HUES6 (cell line): ENCODE data around the gene METTL6.
"Not testable (repeated sequence)": the region's sequence is repeated elsewhere in the genome, so short reads cannot be mapped to it uniquely, and the experiment has no call there.

ENCODE experiments used
- H3K27ac ChIP-seq: 2 replicates; pipeline ENCODE4 v1.7.0; 2013; ENCODE audit warnings: low read depth, mild to moderate bottlenecking, low read length, inconsistent platforms
- H3K27me3 ChIP-seq: 2 replicates; pipeline ENCODE4 v1.6.1; 2013; ENCODE audit warnings: low read length; ENCODE audit not compliant: control insufficient read depth, insufficient read depth
- H3K36me3 ChIP-seq: 2 replicates; pipeline ENCODE4 v1.6.1; 2013; ENCODE audit warnings: low read length; ENCODE audit not compliant: control insufficient read depth, insufficient read depth
- H3K4me1 ChIP-seq: 2 replicates; pipeline ENCODE4 v1.6.1; 2013; ENCODE audit warnings: low read length; ENCODE audit not compliant: control insufficient read depth, insufficient read depth
- H3K4me3 ChIP-seq: 2 replicates; pipeline ENCODE4 v1.5.1; 2013; ENCODE audit warnings: low read depth, low read length
- H3K9ac ChIP-seq: one replicate; pipeline ENCODE4 v1.6.1; 2013; ENCODE audit warnings: mild to moderate bottlenecking, low read length
- H3K9me3 ChIP-seq: 2 replicates; pipeline ENCODE4 v1.6.1; 2013; ENCODE audit warnings: low read depth, low read length; ENCODE audit not compliant: control insufficient read depth, insufficient read depth

Gene METTL6

DNA sequence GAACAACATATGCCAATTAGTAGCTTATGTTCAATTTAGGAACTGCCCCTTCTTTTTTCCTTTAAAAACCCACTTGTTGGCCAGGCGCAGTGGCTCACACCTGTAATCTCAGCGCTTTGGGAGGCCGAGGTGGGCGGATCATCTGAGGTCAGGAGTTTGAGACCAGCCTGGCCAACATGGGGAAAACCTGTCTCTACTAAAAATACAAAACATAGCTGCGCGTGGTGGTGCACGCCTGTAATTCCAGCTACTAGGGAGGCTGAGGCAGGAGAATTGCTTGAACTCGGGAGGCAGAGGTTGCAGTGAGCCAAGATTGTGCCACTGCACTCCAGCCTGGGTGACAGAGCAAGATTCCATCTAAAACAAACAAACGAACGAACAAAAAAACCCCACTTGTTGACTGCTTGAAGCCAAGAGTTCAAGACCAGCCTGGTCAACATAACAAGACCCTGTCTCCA lies 42.1 kb downstream of the METTL6 start:
- H3K4me1 ChIP-seq, H3K4me3 ChIP-seq, H3K9me3 ChIP-seq, H3K36me3 ChIP-seq, H3K27ac ChIP-seq, H3K9ac ChIP-seq, H3K27me3 ChIP-seq: not testable (repeated sequence)

DNA sequence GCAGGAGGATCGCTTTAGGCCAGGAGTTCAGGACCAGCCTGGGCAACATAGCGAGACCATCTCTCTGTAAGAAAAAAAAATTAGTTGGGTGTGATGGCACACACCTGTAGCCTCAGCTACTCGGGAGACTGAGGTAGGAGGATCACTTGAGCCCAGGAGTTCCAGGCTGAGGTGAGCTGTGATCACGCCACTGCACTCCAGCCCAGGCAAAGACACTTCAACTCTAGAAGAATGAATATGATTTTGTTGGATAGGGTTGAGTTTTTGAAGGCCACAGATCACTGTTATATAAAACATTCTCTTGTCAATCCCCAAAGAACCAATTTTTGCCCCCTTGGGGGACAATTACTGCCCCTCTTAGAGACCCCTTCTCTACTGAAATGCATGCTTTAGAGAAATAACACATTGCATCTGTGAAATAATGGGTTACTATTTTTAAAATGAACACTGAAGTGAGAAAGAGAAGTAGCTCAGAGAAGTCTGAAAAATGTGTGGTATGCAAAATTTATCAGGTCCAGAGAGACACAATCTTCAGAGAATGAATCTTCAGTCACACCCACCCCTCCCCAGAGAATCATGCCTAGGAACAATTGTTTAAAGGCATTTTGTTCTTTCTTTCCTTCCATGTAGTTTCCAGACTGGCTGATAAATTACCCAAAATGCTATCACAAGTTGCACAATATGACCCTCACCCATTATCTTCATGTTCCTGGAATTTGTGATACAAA lies 42.7 kb downstream of the METTL6 start:
- Histone ChIP-seq H3K36me3 (no peaks in the 10 kb centered on the region), H3K9me3 (peaks cover 9% of the 10 kb centered on the region), H3K27ac (no peak overlapping the region), H3K4me3 (no peak overlapping the region), H3K27me3 (no peaks in the 10 kb centered on the region), H3K4me1 (no peaks in the 10 kb centered on the region), H3K9ac (no peak overlapping the region)

DNA sequence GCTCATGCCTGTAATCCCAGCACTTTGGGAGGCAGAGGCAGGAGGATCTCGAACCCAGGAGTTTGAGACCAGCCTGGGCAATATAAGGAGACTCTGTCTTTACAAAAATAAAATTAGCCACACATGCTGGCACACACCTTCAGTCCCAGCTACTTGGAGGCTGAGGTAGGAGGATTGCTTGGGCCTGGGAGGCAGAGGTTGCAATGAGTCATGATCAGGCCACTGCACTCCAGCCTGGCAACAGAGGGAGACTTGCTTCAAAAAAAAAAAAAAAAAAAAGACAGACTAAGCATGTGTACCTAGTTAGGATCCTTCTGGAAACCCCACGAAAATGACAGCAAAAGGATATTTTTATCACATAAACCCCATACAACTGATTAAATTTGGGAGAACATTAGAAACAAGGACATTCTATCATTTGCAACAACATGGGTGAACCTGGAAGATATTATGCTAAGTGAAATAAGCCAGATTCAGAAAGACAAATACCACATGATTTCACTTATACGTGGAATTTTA lies 44.9 kb downstream of the METTL6 start:
- H3K9me3 ChIP-seq, result peaks cover 9% of the 10 kb centered on the region
- no peak overlapping the region for H3K27ac ChIP-seq
- peaks cover 5% of the 10 kb centered on the region for H3K4me1 ChIP-seq
- no peaks in the 10 kb centered on the region for H3K36me3 ChIP-seq
- no peaks in the 10 kb centered on the region for H3K27me3 ChIP-seq
- no peak overlapping the region for H3K9ac ChIP-seq
- no peak overlapping the region for H3K4me3 ChIP-seq

DNA sequence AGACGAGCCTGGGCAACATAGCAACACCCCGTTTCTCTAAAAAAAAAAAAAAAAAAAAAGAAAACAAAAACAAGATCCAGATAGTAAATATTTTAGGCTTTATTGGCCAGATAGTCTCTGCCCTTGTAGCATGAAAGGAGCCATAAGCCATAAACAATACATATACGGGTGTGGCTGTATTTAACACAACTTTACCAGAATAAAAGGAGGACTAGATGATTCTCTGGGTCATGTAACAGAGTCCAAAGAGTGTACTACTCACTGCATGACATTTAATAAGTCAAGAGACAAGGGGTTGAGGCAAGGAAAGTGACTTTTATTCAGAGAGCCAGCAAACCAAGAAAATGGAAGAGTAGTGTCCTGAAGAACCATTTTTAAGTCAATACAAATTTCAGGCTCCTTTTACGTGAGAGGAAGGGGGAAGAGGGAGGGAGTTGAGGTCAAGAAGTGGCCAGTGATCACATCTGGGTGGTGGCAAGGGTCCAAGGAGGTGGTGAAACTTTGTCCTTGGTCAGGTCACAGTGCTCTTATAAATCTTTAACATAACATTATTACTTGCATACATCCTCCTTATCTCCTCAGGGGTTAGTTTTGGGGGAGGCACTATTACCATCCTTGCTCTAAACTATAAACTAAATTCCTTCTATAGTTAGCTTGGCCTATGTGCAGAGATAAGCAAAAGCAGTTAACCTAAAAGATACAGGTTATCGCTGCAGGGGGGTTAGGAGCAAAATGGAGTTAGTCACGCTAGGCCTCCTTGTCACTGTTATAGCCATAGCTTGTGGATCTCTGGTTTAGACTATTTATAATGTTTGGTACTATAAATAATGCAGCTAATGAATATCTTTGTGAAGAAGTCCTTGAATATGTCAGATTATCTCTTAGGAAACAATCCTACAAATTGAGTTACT lies 46.1 kb downstream of the METTL6 start:
- Histone ChIP-seq H3K27me3 (no peaks in the 10 kb centered on the region), H3K9me3 (peaks cover 5% of the 10 kb centered on the region), H3K36me3 (no peaks in the 10 kb centered on the region), H3K9ac (no peak overlapping the region), H3K4me1 (peaks cover 5% of the 10 kb centered on the region), H3K27ac (no peak overlapping the region), H3K4me3 (no peak overlapping the region)

DNA sequence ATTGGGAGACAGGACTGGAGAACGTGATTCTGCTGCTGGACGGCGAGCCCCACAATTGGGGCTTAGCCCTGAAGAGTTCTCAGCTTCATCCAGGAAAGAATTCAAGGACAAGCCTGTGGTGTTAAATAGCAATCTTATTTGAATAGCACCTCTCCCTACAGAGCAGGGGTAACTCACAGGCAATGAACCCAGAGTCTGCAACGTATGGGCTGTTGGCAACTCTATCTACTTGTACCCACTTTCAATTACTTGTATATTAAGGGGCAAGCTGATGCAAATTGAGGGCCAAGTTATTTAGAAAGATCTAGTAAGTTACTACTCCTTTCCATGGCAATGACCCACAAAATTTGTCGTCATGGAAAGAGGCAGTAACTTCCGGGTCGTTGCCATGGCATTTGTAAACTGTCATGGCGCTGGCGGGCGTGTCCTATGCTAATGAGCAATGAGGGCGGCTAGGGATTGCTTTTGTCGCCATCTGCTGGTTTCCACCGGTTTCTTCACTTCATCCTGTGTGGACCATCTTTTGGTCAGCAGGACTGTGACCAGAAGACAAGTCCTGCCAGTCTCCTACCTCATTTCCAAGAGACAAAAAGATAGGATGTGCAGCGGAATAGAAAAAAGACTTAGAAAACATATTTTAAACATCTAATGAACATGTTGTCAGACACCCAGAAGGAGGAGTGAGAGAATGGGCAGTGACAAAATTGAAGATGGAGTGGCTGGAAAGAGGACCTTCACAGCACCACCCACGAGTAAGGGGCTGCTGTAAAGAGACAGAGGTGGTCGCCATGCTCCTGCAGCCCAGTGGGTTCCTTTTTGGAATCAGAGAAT lies 49.2 kb downstream of the METTL6 start:
- Histone ChIP-seq H3K36me3 (no peaks in the 10 kb centered on the region), H3K9me3 (no peaks in the 10 kb centered on the region), H3K27me3 (no peaks in the 10 kb centered on the region), H3K27ac (no peak overlapping the region; the same call in 1 of the 2 replicates), H3K4me3 (peak overlapping the region; percentile 39), H3K9ac (no peak overlapping the region), H3K4me1 (peaks cover 5% of the 10 kb centered on the region)

DNA sequence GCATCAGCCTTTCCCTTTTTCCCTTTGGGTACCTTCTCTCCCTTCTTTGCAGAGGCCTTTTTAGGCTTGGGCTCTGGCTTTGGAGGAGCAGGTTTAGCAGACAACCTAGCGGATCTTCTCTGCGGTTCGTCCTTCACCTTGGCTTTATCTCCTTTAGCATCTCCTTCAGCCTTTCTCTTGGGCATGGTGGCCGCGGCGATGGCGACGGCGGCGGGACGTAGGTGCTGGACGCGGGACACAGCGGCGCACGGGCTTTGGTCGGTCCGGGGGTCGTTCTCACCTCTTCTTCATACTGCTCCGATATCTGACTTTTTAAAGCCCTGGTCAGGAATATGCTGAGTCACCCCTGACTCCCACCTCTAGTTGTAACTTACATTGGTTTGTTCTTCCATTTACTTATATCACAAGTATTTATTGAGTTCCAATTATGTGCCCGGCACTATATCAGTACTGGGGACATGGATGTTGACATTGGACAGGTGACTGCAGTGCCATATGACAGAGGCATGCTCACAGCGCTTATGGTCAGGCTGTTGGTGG lies 51.8 kb downstream of the METTL6 start:
- no peak overlapping the region for H3K9ac ChIP-seq
- no peaks in the 10 kb centered on the region for H3K36me3 ChIP-seq
- no peak overlapping the region for H3K27ac ChIP-seq
- no peaks in the 10 kb centered on the region for H3K27me3 ChIP-seq
- H3K9me3 ChIP-seq, result no peaks in the 10 kb centered on the region
- no peak overlapping the region for H3K4me3 ChIP-seq
- H3K4me1 ChIP-seq, result peaks cover 5% of the 10 kb centered on the region

DNA sequence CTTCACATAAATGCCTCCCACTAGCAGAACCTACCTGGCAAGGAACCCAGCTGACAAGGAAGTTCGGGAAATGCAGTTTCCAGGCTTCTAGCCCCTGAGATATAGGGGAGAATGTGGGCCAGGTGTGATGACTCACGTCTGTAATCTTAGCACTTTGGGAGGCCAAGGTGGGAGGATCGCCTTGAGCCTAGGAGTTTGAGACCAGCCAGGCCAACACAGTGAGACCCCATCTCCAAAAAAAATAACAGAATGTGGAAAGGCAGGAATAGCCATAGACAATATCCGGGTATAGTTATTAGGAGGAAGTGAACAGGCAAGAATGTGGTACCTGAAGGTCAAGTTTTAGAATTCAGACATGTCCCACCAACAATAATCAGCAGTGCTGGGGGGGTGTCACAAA lies 54.4 kb downstream of the METTL6 start:
- Histone ChIP-seq H3K36me3 (no peaks in the 10 kb centered on the region), H3K27me3 (no peaks in the 10 kb centered on the region), H3K4me3 (no peak overlapping the region), H3K4me1 (peaks cover 3% of the 10 kb centered on the region), H3K9ac (no peak overlapping the region), H3K27ac (no peak overlapping the region), H3K9me3 (no peaks in the 10 kb centered on the region)

DNA sequence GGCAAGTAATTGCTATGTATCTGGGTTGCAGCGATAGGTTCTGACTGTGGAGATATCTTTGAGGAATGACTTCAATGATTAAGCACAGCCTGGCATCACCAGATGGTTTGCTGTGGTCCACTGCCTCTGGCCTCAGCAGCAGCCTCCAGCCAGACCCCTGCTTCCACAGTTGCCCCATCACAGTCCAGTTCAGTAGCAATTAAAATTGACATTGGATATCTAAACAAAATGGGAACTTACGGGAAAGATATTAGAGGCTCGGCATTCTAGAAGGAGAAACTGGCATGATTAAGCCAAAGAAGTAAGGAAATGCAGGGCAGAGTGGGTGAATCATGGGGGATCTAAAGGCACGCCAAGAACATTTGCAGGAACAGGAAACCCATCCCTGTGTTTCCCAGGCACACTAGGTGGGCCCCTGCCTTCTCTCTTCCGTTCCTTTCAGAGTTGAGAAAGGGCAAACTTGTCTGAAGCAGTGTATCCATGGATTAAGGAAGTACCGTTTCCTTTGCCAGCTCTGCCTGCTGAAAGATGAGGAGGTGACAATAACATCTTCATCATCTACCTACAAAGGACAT lies 58.7 kb downstream of the METTL6 start:
- Histone ChIP-seq H3K27me3 (no peaks in the 10 kb centered on the region), H3K36me3 (no peaks in the 10 kb centered on the region), H3K9me3 (no peaks in the 10 kb centered on the region), H3K27ac (no peak overlapping the region), H3K4me1 (no peaks in the 10 kb centered on the region), H3K9ac (no peak overlapping the region), H3K4me3 (no peak overlapping the region)

DNA sequence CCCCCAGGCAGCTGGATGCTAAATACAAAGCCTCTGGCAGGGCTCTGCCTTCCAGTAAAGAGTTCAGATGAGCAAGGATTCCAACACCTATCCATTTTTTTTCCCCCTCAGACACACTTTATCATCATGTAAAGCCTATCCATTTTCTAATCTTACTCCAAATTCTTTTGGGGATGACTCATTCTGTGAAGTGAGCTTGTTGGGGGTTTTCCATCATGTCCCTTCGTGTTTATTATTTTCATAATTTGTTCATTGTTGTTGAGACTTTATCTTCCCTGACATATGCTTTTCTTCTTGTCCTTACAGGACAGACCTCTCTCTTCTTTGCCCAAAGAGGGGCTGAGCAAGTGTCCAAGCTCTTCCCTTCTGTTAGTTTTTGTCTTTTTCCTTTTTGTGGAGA lies 60.3 kb downstream of the METTL6 start:
- no peaks in the 10 kb centered on the region for H3K27me3 ChIP-seq
- no peak overlapping the region for H3K9ac ChIP-seq
- no peak overlapping the region for H3K27ac ChIP-seq

DNA sequence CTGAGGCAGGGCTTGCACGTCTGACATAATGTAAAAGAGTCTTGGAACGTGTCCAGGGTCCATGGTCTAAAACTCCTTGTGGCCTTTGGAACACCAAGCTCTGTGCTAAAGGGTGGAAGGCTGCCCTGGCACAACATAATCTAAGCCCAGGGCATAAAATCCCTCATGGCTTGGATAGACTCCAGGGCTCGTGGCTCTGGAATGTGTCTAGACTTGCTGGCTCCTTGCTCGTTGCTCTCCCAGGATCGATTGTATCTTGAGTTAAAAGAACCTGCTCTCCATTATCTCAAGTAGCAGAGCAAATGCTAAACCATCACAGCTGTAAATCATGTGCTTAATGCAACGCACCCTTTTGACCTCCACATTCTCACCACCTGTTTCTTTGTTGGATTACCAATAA lies 63.3 kb downstream of the METTL6 start:
- not testable (repeated sequence) for H3K27ac ChIP-seq, H3K9me3 ChIP-seq, H3K27me3 ChIP-seq, H3K36me3 ChIP-seq, H3K4me3 ChIP-seq, H3K9ac ChIP-seq
- peaks cover 13% of the 10 kb centered on the region for H3K4me1 ChIP-seq

More for the DNA sequence above, 60.3 kb downstream of the METTL6 start:
- H3K9me3 ChIP-seq, result no peaks in the 10 kb centered on the region
- no peak overlapping the region for H3K4me3 ChIP-seq
- no peaks in the 10 kb centered on the region for H3K36me3 ChIP-seq
- H3K4me1 ChIP-seq, result peaks cover 1% of the 10 kb centered on the region
